ENCODE measurements around the gene SLC22A3.

- TF ChIP-seq CTCF (IDR thresholded peaks at IDR 0.05) (no peak), PRDM15 (CRISPR knock-in tag; IDR thresholded peaks at IDR 0.05) (no peak), USF2 (CRISPR knock-in tag; IDR thresholded peaks at IDR 0.05) (no peak), IRF1 (CRISPR knock-in tag; IDR thresholded peaks at IDR 0.05) (no peak), ZNF263 (CRISPR knock-in tag; IDR thresholded peaks at IDR 0.05; ENCODE audit: low read depth) (no peak)
Observed at GRCh38 chr6:160368670-160369069, 20.5 kb downstream of the SLC22A3 start.

Data from WTC11 (cell line).